Measurements from ENCODE around the gene ZNF169. TPM values are rescaled to one million over a fixed set of nuclear protein-coding genes. Genes with fewer than 3 reads are reported as not detected.

ZNF169 gene
- total and polyA plus RNA-seq, 2 donors (not counting 1 experiment from before 2014, with no cell fraction given): 19.0 to 26.9 TPM

- ChIA-PET CTCF (no interaction called here), POLR2A (no interaction called here)
- H3K4me3 ChIP-seq (ENCODE audit: control extremely low read depth in 1 of 5, extremely low read depth in 1 of 5, insufficient read depth in 1 of 5, low read depth in 2 of 5, low read length in 4 of 5): no peak overlapping the region
- H3K27ac ChIP-seq (ENCODE audit: low read length in 2 of 2): no peak overlapping the region
- H3K79me2 ChIP-seq (ENCODE audit: control insufficient read depth, insufficient read depth, low read length): peaks cover 35% of the 10 kb centered on the region
- no peak overlapping the region for H3K27ac Mint-ChIP-seq
- TF ChIP-seq EZH2 (IDR thresholded peaks at IDR 0.05; ENCODE audit: borderline replicate concordance, insufficient read depth, low read depth, low read length, poor library complexity, severe bottlenecking) (no peak), CTCF (IDR thresholded peaks at IDR 0.05) (no peak)
- ATAC-seq (ENCODE audit: low read depth) (no peak), DNase-seq (no peak)
- no peak overlapping the region for H3K4me3 Mint-ChIP-seq
- H4K20me1 ChIP-seq (ENCODE audit: control insufficient read depth, insufficient read depth, low read length, poor library complexity, severe bottlenecking): peaks cover 13% of the 10 kb centered on the region
- no peak overlapping the region for H2AFZ ChIP-seq (ENCODE audit: insufficient read depth, low read depth, low read length, poor library complexity, severe bottlenecking)
- H3K36me3 ChIP-seq (replicated peaks in 1 of 2; ENCODE audit: control extremely low read depth in 1 of 2, control insufficient read depth in 1 of 2, extremely low read depth in 1 of 2, insufficient read depth in 2 of 2, low read length in 1 of 2): peaks cover 7 to 41% of the 10 kb centered on the region in 2 experiments
- H3K27me3 ChIP-seq (replicated peaks in 1 of 4; ENCODE audit: control extremely low read depth in 1 of 4, control insufficient read depth in 3 of 4, insufficient read depth in 4 of 4, low read length in 3 of 4): no peaks in the 10 kb centered on the region
- intact Hi-C loops (cut with micrococcal nuclease): no loop called here
- H3K4me2 ChIP-seq (replicated peaks; ENCODE audit: low read depth, low read length, poor library complexity, severe bottlenecking): no peak overlapping the region
- H3K4me1 Mint-ChIP-seq: peaks cover 1% of the 10 kb centered on the region
- H3K9ac ChIP-seq (ENCODE audit: low read length): no peak overlapping the region
- H3K9me3 ChIP-seq (ENCODE audit: control extremely low read depth in 1 of 3, control insufficient read depth in 2 of 3, insufficient read depth in 1 of 3, low read length in 2 of 3): peaks cover 3 to 12% (median 5%) of the 10 kb centered on the region in 3 donors
- no peaks in the 10 kb centered on the region for H3K4me1 ChIP-seq (ENCODE audit: control insufficient read depth in 2 of 2, insufficient read depth in 2 of 2, low read length in 2 of 2)
- peaks cover 5% of the 10 kb centered on the region for H3K9me3 Mint-ChIP-seq (ENCODE audit: insufficient read depth)
- 100% methylated on average over 2 of the region's 6 CpGs for WGBS (ENCODE audit: insufficient coverage)
- H3K27me3 Mint-ChIP-seq: no peaks in the 10 kb centered on the region
Observed at GRCh38 chr9:94277885-94278536, 18.9 kb downstream of the ZNF169 start.

GRCh38 chr9:94280409-94280989 is 21.4 kb downstream of the ZNF169 start:
- no peak for DNase-seq
- H3K9ac ChIP-seq (ENCODE audit: low read length): no peak overlapping the region
- H3K27me3 ChIP-seq (replicated peaks in 1 of 4; ENCODE audit: control extremely low read depth in 1 of 4, control insufficient read depth in 3 of 4, insufficient read depth in 4 of 4, low read length in 3 of 4): no peaks in the 10 kb centered on the region
- H2AFZ ChIP-seq (ENCODE audit: insufficient read depth, low read depth, low read length, poor library complexity, severe bottlenecking): no peak overlapping the region
- H3K9me3 ChIP-seq (ENCODE audit: control extremely low read depth in 1 of 3, control insufficient read depth in 2 of 3, insufficient read depth in 1 of 3, low read length in 2 of 3): peaks cover 3 to 12% (median 5%) of the 10 kb centered on the region in 3 donors
- CTCF ChIA-PET: no interaction called here
- H3K4me3 Mint-ChIP-seq: no peak overlapping the region
- POLR2A ChIA-PET: no interaction called here
- intact Hi-C loops (cut with micrococcal nuclease): no loop called here
- peaks cover 7 to 40% of the 10 kb centered on the region in 2 experiments for H3K36me3 ChIP-seq (replicated peaks in 1 of 2; ENCODE audit: control extremely low read depth in 1 of 2, control insufficient read depth in 1 of 2, extremely low read depth in 1 of 2, insufficient read depth in 2 of 2, low read length in 1 of 2)
- no peak overlapping the region for H3K27ac Mint-ChIP-seq
- no peak for ATAC-seq (ENCODE audit: low read depth)
- H3K9me3 Mint-ChIP-seq (ENCODE audit: insufficient read depth): peaks cover 5% of the 10 kb centered on the region
- peaks cover 4% of the 10 kb centered on the region for H4K20me1 ChIP-seq (ENCODE audit: control insufficient read depth, insufficient read depth, low read length, poor library complexity, severe bottlenecking)
- no peaks in the 10 kb centered on the region for H3K27me3 Mint-ChIP-seq
- no peak for TF ChIP-seq EZH2 (IDR thresholded peaks at IDR 0.05; ENCODE audit: borderline replicate concordance, insufficient read depth, low read depth, low read length, poor library complexity, severe bottlenecking)
- TF ChIP-seq CTCF (IDR thresholded peaks at IDR 0.05): no peak
- H3K4me2 ChIP-seq (replicated peaks; ENCODE audit: low read depth, low read length, poor library complexity, severe bottlenecking): no peak overlapping the region
- WGBS (ENCODE audit: insufficient coverage): 98% methylated on average over 6 of the region's 9 CpGs
- no peaks in the 10 kb centered on the region for H3K4me1 Mint-ChIP-seq
- peaks cover 13% of the 10 kb centered on the region for H3K79me2 ChIP-seq (ENCODE audit: control insufficient read depth, insufficient read depth, low read length)
- no peaks in the 10 kb centered on the region for H3K4me1 ChIP-seq (ENCODE audit: control insufficient read depth in 2 of 2, insufficient read depth in 2 of 2, low read length in 2 of 2)
- H3K4me3 ChIP-seq (ENCODE audit: control extremely low read depth in 1 of 5, extremely low read depth in 1 of 5, insufficient read depth in 1 of 5, low read depth in 2 of 5, low read length in 4 of 5): no peak overlapping the region
- H3K27ac ChIP-seq (ENCODE audit: low read length in 2 of 2): no peak overlapping the region

All from B cell (primary cell).